ENCODE data around the gene MYPN.
"Not testable (repeated sequence)": the region's sequence is repeated elsewhere in the genome, so short reads cannot be mapped to it uniquely, and the experiment has no call there.

MYPN gene

GRCh38 chr10:68132391-68132790 is 23.1 kb downstream of the MYPN start:
- H3K27ac ChIP-seq = no peak overlapping the region
- no peak for DNase-seq (ENCODE audit: low read depth, low spot score)

DNA sequence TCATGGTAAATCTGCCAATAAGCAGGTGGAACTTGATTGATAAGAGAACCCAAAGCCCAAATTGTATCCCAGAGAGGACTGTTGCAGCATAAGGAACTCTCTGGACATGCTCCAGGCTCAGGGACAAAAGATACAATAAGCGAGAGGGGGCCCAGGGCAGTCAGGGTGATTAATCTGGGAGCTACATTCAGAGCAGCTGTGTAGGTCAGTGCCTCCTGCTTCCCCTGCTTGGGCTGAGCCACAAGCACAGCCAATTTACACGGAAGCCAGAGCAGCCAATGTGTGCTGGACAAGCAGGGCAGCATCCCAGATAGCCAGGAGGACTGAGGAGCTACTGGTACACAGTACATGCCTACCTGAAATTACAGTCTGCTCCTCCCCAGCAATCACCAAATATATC is 24.2 kb downstream of the MYPN start:
- no peak for DNase-seq (ENCODE audit: low read depth, low spot score)
- H3K27ac ChIP-seq = no peak overlapping the region

GRCh38 chr10:68135362-68135761 is 26.1 kb downstream of the MYPN start:
- no peak for DNase-seq (ENCODE audit: low read depth, low spot score)
- H3K27ac ChIP-seq = peak overlapping the region; percentile 84

DNA sequence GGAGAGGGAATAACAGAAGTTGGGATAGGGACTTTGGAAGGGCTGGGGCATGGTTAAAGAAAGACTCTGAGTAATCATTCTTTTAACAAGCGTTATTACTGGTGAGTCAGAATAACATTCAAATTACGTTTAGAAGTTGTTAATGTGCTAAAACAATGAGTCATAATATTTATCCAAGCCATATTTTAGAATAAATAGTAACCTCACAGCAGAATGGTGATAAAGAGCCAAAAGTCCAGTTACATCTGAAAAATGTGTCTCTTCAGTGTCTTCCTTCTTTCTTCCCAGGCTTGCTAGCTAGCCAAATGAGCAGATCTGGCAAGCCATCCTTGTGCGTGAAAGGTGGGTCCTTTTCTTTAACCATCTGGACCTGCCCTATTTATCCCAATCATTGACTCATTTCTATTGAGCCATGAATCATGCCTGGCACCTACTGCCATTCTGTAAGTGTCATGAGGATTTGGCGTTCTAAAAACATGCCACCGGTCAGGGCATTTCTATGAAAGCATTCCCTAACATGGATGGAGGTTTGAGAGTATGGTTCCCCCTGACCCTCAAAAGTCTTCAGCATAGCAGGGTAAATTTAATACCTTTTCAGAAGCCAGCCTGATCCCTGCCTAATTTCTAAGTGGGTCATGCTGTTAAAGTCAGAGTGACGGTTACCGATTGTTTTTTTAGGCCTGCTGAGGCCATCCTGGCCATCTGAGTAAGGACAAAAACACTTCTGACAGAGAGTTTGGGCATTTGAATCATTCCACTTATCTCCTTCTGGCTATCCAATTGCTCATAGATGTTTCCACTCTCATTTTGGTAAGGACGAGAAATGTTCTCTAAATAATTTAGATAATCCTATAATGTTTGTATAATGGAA is 26.9 kb downstream of the MYPN start:
- peak overlapping the region; percentile 84 for H3K27ac ChIP-seq

DNA sequence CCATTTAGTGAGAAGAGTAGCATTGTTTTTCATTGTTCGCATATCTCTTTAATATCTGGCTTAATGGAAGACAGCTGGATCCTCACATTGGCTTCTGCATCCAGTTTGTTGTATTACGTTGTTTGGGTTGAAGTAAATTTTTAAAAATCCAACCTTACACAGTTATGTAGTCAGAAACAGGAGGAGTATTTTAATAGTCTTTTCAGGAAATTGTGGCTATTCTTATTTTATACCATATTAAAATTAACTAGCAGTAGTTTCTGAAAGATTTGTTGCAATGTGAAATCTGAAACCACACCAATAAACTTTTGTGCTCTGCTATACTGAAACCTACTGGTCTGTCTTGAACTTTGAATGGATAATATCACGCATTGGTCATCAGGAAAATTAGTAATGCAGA is 27.9 kb downstream of the MYPN start:
- DNase-seq (ENCODE audit: low read depth, low spot score) = no peak
- H3K27ac ChIP-seq = peak overlapping the region; percentile 84

More for the DNA sequence above, 26.9 kb downstream of the MYPN start:
- DNase-seq (ENCODE audit: low read depth, low spot score) = peak; percentile 54

- no peak overlapping the region for H3K27ac ChIP-seq
Observed at GRCh38 chr10:68138526-68138925, 29.2 kb downstream of the MYPN start.

DNA sequence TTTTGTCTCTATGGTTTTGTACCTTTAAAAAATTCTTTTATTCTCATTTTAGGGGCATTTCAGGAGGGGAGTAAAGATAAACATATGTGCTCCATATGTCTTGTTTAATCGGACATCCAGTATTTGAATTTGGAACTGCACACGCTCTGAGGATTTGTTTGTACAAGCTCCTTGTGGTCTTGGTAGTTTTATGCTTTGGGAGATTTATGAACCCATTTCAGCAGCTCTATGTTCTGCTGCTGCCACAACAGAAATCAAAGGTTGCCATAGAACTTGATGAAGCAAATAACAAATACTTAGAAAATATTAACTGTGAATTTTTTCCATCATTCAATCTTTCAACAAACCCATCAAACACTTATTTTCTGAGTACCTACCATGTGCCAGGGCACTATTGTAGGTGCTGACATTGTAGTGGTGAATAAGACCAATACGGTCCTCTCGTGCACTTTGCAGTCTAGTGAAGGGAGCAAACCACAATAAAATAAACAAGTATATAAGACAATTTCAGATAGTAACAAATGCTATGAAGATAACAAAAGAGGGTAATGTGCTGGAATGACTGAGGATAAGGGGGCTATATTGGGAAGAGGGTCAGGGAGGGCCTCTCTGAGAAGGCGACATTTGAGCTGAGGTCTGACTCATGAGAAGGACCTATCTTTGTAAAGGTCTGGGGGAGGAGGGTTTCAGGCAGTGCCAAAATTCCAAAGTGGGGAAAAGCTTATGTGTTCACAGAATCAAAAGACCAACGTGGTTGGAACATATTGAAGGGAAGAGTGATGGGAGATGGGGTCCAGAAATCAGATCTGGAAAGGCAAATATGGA is 30.4 kb downstream of the MYPN start:
- no peak for DNase-seq (ENCODE audit: low read depth, low spot score)

More at GRCh38 chr10:68138526-68138925, 29.2 kb downstream of the MYPN start:
- no peak for DNase-seq (ENCODE audit: low read depth, low spot score)

GRCh38 chr10:68142761-68143160 is 33.5 kb downstream of the MYPN start:
- H3K27ac ChIP-seq = no peak overlapping the region
- DNase-seq (ENCODE audit: low read depth, low spot score) = no peak

More for the DNA sequence above, 30.4 kb downstream of the MYPN start:
- H3K27ac ChIP-seq = no peak overlapping the region

DNA sequence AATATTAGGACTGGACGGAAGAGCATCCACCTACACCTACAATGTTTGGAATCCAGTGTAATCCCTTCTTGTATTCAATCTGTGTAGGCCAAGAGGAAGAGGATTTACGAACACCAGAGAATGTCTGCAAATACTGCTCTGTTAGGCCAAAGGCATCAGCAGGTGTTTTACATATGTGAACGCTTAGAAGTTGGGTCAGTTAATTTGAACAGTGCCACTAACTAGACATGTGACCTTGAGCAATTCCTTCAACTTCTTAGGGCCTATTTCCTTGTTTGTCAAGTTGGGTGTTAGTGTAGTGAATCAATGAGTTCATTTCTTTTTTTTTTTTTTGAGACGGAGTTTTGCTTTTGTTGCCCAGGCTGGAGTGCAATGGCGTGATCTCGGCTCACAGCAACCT is 35.4 kb downstream of the MYPN start:
- DNase-seq (ENCODE audit: low read depth, low spot score) = no peak
- no peak overlapping the region for H3K27ac ChIP-seq

- no peak for DNase-seq (ENCODE audit: low read depth, low spot score)
- no peak overlapping the region for H3K27ac ChIP-seq
Observed at GRCh38 chr10:68145705-68146104, 36.4 kb downstream of the MYPN start.

- no peak overlapping the region for H3K27ac ChIP-seq
- DNase-seq (ENCODE audit: low read depth, low spot score) = no peak
Observed at GRCh38 chr10:68146133-68146532, 36.8 kb downstream of the MYPN start.

DNA sequence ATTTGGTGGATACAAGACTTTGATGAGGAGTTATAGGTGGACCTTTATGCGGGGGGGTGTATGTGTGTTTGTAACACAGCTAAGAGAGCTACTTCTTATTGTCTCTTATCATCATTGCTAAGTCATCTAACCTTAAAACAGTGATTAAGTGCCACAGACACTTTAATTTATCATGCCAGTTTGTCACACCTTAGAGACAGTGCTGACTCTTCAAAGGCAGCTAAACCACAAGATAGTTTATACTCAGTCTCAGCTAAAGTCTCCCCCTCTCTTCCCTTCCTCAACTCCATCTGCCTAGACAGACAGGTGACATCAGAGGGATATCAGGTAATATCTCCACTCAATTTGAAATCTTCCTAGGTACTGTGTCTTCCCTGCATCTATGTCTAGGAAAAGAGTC is 42.2 kb downstream of the MYPN start:
- DNase-seq (ENCODE audit: low read depth, low spot score) = no peak
- H3K27ac ChIP-seq = no peak overlapping the region

- H3K27ac ChIP-seq = peak overlapping the region; percentile 64
- peak; percentile 96 for DNase-seq (ENCODE audit: low read depth, low spot score)
Observed at GRCh38 chr10:68153473-68154210, 44.4 kb downstream of the MYPN start.

GRCh38 chr10:68154211-68154497 is 44.9 kb downstream of the MYPN start:
- DNase-seq (ENCODE audit: low read depth, low spot score) = no peak
- H3K27ac ChIP-seq = peak overlapping the region; percentile 6

DNA sequence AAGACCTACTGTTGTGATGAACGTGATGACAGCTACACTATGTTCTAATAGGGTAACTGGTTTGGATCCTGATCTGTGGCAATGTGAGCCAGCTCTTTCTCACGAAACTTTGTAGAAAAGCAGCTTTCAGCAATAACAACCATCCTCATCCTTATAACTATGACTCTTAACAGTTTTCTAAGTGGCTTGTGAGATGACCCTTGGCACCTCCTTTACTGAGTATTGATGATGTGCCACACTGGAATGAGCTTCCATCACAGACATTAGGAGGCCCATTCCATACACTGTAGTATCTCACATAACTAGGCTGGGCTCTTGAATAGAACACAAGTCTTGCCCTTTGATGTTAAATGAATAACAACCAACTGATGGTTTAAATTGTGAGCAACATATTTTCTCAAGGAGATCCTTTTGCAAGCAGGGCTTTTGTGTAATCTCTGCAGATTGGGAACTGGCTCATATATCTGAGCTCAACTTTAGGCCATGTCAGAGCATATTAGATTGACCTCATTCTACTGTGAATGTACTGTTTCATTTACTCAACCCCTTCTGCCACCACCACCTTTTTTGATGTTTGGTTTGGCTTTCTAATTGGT is 46.4 kb downstream of the MYPN start:
- no peak for DNase-seq (ENCODE audit: low read depth, low spot score)

DNA sequence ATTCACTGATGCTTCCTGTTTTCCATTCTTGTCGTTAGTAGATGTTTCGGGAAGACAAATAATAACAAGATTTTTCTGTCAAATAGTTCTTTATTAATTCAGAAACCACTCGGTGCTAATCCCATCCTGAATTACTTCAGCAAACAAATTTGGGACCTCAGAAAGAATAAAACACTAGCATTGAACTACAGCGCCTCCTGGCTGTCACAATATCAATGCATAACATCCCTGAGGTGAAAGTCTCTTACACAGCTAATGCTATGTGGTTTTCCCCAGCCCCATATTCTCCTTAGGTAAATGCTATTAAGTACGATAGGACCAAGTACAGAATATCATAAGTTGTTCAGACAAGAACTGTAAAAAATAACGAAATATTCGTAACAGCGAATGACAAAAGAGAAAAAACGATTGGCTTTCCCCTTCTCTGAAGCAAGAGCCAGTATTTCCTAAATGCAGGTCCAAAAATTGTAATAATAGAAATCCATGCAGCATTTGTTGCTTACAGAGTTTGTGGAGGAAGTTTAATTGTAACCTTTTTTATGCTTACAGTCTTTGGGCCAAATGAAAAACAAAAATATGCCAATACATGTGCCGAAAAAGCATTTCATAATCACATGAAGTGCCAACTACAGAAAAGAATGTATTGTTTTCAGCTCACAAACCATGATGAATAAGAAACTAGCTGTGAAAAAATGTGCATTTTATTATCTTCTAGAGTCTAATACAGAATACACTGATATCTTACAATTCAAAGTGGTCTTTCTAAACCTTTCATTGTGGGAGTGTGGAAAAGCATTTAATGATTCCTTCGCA is 47.3 kb downstream of the MYPN start:
- DNase-seq (ENCODE audit: low read depth, low spot score) = no peak
- H3K27ac ChIP-seq = no peak overlapping the region

More for the DNA sequence above, 46.4 kb downstream of the MYPN start:
- no peak overlapping the region for H3K27ac ChIP-seq

DNA sequence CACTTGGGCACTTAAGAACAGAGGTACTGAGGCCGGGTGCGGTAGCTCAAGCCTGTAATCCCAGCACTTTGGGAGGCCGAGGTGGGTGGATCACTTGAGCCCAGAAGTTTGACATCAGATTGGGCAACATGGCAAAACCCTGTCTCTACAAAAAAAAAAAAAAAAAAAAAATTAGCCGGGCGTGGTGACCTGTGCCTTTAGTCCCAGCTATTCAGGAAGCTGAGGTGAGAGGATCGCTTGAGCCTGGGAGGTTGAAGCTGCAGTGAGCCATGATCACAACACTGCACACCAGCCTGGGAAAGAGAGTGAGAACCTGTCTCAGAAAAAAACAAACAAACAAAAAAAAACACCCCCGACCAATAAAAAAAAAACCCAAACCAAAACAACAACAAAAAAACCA is 48.2 kb downstream of the MYPN start:
- not testable (repeated sequence) for H3K27ac ChIP-seq; DNase-seq (ENCODE audit: low read depth, low spot score)

DNA sequence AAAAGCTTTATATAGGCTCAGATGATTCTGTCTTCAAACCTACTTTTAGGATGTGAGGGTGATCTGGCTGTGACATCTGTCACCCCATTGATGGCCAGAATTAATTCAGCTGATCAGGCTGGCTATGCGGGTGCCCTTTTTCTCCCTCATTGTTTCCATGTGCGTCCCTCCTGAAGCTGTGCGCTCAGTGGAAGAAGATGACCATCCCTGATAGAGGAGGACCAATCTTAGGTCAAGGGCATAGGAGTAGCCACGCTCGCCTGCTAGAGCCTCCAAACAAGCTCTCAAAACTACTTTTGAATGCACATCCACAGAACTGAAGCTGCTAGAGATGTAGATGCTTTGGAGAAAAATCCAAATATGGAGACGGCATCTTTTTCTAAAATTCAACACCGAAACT is 48.7 kb downstream of the MYPN start:
- no peak overlapping the region for H3K27ac ChIP-seq
- no peak for DNase-seq (ENCODE audit: low read depth, low spot score)

GRCh38 chr10:68163735-68164134 is 54.4 kb downstream of the MYPN start:
- no peak for DNase-seq (ENCODE audit: low read depth, low spot score)
- H3K27ac ChIP-seq = no peak overlapping the region

DNA sequence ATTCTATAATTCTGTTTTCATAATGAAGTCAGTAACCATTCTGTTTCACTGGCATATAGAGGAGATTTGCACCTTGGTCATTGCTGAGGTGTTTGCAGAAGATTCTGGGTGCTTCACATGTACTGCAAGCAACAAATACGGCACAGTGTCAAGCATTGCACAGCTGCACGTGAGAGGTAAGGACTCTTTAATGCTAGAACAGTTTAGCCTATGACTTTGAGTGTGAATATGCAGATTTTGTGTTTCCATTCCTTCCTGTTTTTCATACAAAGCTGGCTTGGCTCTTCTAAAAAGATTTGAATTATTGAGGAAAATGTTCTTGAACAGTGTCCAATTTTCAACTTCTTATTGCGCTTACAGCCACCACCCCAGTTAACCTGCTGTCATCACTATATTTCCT is 56.4 kb downstream of the MYPN start:
- no peak overlapping the region for H3K27ac ChIP-seq
- no peak for DNase-seq (ENCODE audit: low read depth, low spot score)
